DOHH2 (cell line): ENCODE data around the gene STK25.

Experiments used
- H3F3A ChIP-seq: fragments of 200-600 bp; sonication (generic), shearing (Covaris generic); 2 replicates; pipeline ENCODE4 v1.6.0; 2016; ENCODE audit warnings: antibody characterized with exemption, mild to moderate bottlenecking; ENCODE audit not compliant: control insufficient read depth, insufficient read depth
- H3K27ac ChIP-seq: fragments of 200-600 bp; sonication (generic); 2 replicates; pipeline ENCODE4 v1.5.1; 2014; ENCODE audit warnings: low read depth, mild to moderate bottlenecking, low read length, moderate library complexity
- H3K27me3 ChIP-seq: fragments of 200-600 bp; sonication (generic); 2 replicates; pipeline ENCODE4 v1.6.1; 2014; ENCODE audit warnings: mild to moderate bottlenecking, low read length, mixed read lengths; ENCODE audit not compliant: control insufficient read depth
- H3K36me3 ChIP-seq: fragments of 200-600 bp; sonication (generic); 2 replicates; pipeline ENCODE4 v1.6.1; 2014; ENCODE audit warnings: mild to moderate bottlenecking, low read length, moderate library complexity, mixed read lengths; ENCODE audit not compliant: control insufficient read depth
- H3K4me1 ChIP-seq: fragments of 200-600 bp; sonication (generic); 2 replicates; pipeline ENCODE4 v1.6.1; 2014; ENCODE audit warnings: mild to moderate bottlenecking, low read length, mixed read lengths; ENCODE audit not compliant: control insufficient read depth
- H3K4me2 ChIP-seq: fragments of 200-600 bp; sonication (generic); 2 replicates; pipeline ENCODE4 v1.6.0; 2014; ENCODE audit warnings: mild to moderate bottlenecking, low read length, moderate library complexity
- H3K4me3 ChIP-seq: fragments of 200-600 bp; sonication (generic); 2 replicates; pipeline ENCODE4 v1.5.1; 2014; ENCODE audit warnings: mild to moderate bottlenecking, low read length, mixed read lengths
- H3K79me2 ChIP-seq: fragments of 200-600 bp; sonication (generic); 2 replicates; pipeline ENCODE4 v1.6.1; 2014; ENCODE audit warnings: mild to moderate bottlenecking, low read length, mixed read lengths; ENCODE audit not compliant: control insufficient read depth
- H3K9me2 ChIP-seq: fragments of 200-600 bp; sonication (generic); replicated peaks from 2 replicates; pipeline ENCODE4 v1.6.1; 2014; ENCODE audit warnings: mild to moderate bottlenecking, low read length, mixed read lengths; ENCODE audit not compliant: control insufficient read depth
- H3K9me3 ChIP-seq: fragments of 200-600 bp; sonication (generic); 2 replicates; pipeline ENCODE4 v1.6.1; 2014; ENCODE audit warnings: antibody characterized with exemption, low read length, mixed read lengths; ENCODE audit not compliant: control insufficient read depth, insufficient read depth
- H4K20me1 ChIP-seq: fragments of 200-600 bp; sonication (generic); 2 replicates; pipeline ENCODE4 v1.6.0; 2014; ENCODE audit warnings: low read depth, mild to moderate bottlenecking, antibody characterized with exemption, low read length, moderate library complexity; ENCODE audit not compliant: control insufficient read depth, insufficient read depth
- EZH2phosphoT487 ChIP-seq: fragments of 200-600 bp; sonication (generic); IDR thresholded peaks from 2 replicates; pipeline ENCODE4 v1.6.1; 2017; ENCODE audit warnings: borderline replicate concordance, mild to moderate bottlenecking, antibody characterized with exemption, low read length, moderate library complexity, mixed read lengths
- TF ChIP-seq, protein P1 (sequence below): fragments of 200-600 bp; sonication (generic); IDR thresholded peaks from one replicate; pipeline ENCODE4 v1.5.1; 2014; ENCODE audit warnings: antibody characterized with exemption, mild to moderate bottlenecking, low read depth, low read length; ENCODE audit not compliant: poor library complexity, severe bottlenecking

The STK25 gene

DNA sequence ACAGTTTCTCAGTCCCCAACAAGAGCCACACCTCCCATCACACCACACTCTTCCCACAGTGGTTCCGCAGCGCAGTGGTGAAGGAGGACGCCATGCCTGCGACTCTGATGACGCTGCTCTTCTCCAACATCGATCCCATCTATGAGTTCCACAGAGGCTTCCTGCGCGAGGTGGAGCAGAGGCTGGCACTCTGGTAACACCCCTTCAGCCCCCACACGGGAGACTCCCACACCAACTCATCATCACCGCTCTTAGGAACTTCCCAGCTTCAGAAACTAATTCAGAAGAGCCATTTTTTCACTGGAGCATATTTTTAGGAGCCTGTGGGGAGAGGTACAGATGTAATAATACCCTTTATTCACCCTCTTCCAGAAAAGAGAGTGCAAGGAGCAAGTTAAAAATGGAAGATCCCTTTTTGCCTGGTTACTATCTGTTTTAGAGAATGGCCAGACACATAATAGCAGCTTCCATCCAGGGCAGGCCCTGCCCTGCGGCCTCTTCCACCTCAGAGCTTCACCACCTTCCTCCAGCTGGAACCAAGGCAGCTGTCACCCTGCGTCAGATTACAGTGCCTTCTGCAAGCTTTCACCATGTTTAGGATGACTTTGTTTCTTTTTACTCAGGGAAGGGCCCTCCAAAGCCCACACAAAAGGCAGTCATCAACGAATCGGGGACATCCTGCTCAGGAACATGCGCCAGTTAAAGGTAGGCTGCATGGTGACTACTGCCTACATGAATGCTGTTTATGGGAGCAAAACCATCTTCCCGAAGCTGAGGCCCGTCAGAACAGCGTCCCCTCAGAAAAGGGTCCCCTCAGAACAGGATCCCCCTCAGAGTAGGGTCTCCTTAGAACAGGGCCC, 44.9 kb downstream of the STK25 start:
- H3K27ac ChIP-seq = no peak overlapping the region
- no peaks in the 10 kb centered on the region for H3K36me3 ChIP-seq
- TF ChIP-seq, protein P1, sequence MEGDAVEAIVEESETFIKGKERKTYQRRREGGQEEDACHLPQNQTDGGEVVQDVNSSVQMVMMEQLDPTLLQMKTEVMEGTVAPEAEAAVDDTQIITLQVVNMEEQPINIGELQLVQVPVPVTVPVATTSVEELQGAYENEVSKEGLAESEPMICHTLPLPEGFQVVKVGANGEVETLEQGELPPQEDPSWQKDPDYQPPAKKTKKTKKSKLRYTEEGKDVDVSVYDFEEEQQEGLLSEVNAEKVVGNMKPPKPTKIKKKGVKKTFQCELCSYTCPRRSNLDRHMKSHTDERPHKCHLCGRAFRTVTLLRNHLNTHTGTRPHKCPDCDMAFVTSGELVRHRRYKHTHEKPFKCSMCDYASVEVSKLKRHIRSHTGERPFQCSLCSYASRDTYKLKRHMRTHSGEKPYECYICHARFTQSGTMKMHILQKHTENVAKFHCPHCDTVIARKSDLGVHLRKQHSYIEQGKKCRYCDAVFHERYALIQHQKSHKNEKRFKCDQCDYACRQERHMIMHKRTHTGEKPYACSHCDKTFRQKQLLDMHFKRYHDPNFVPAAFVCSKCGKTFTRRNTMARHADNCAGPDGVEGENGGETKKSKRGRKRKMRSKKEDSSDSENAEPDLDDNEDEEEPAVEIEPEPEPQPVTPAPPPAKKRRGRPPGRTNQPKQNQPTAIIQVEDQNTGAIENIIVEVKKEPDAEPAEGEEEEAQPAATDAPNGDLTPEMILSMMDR = no peak
- no peak for TF ChIP-seq EZH2phosphoT487
- H3K9me2 ChIP-seq = no peaks in the 10 kb centered on the region
- H3K4me1 ChIP-seq = no peaks in the 10 kb centered on the region
- H3K79me2 ChIP-seq = no peaks in the 10 kb centered on the region
- no peaks in the 10 kb centered on the region for H4K20me1 ChIP-seq
- H3K9me3 ChIP-seq = no peaks in the 10 kb centered on the region
- H3K4me3 ChIP-seq = no peak overlapping the region
- no peaks in the 10 kb centered on the region for H3F3A ChIP-seq
- H3K27me3 ChIP-seq = no peaks in the 10 kb centered on the region
- H3K4me2 ChIP-seq = no peak overlapping the region

DNA sequence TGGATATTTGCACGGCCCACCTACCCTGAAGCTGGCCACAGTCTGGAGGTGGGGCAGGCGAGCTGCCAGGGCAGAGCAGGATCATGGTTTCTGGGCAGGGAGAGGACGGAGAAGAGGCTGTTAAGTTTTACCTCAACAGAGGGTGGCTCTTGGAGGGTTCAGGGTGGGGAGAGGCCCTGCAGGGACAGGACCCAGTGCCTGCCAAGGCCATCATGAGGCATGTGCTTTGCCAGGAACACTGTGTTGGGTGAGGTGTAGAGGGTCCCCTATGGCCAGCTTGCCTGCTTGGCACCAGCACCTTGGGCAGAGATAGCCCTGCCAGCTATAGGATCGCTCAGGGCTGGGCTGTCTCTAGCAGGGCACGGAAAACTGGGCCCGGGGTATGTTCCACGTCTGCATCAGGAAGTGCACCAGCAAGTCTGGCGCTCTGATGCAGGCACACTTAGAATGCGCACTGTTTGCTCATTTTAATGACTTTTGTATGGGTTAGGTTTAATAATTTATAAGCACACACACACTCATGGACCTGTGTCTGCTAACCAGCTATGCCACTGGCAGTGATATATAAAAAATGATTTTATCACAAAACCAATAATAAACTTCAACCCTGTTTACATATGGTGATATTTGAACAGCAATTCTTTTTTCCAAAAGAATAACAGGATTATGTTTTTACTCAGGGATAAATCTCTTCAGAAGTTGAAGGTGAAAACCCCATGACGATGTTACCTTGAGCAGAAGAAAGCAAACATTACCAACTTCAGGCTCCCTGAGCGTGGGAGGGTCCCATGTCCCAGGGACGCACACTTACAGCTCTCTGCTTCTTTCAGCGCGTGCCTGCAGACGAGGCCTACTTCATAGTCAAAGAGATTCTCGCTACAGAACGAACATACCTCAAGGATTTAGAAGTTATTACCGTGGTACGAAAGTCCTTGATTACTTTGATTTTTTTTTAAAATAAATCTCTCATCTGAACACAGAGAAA, 46.4 kb downstream of the STK25 start:
- H3K27me3 ChIP-seq = no peaks in the 10 kb centered on the region
- no peak overlapping the region for H3K4me2 ChIP-seq
- no peaks in the 10 kb centered on the region for H3K36me3 ChIP-seq
- no peaks in the 10 kb centered on the region for H3K9me3 ChIP-seq
- TF ChIP-seq, protein P1 = no peak
- no peak for TF ChIP-seq EZH2phosphoT487
- H3K4me3 ChIP-seq = no peak overlapping the region
- no peaks in the 10 kb centered on the region for H3F3A ChIP-seq
- H3K27ac ChIP-seq = no peak overlapping the region
- H4K20me1 ChIP-seq = no peaks in the 10 kb centered on the region
- H3K79me2 ChIP-seq = no peaks in the 10 kb centered on the region
- H3K9me2 ChIP-seq = no peaks in the 10 kb centered on the region
- no peaks in the 10 kb centered on the region for H3K4me1 ChIP-seq

DNA sequence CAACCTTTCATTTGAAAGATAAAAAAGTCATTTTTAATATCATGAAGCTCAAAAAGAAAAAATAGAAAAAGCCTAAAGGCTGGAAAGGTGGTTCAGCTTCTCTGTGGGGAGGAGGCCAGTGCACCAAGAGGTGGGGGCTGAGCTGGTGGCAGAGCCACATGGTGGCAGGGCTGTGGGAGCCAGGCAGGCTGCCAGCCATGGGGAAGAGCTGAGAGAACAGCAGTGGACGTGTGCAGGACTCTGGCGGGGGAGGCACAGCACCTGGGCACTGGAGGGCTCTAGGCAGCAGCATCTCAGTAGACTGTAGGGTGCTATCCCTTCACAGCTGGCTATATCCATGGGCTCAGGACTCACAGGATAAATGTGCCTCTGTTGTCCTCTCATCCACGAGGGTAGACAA, 47.8 kb downstream of the STK25 start:
- Histone ChIP-seq H3K9me2 (no peaks in the 10 kb centered on the region), H4K20me1 (no peaks in the 10 kb centered on the region), H3K27ac (no peak overlapping the region), H3K4me3 (no peak overlapping the region), H3K4me1 (no peaks in the 10 kb centered on the region), H3K27me3 (no peaks in the 10 kb centered on the region), H3K79me2 (no peaks in the 10 kb centered on the region), H3K9me3 (no peaks in the 10 kb centered on the region), H3K4me2 (no peak overlapping the region), H3F3A (no peaks in the 10 kb centered on the region), H3K36me3 (no peaks in the 10 kb centered on the region)
- TF ChIP-seq, protein P1 = no peak
- TF ChIP-seq EZH2phosphoT487 = no peak
